GM19023 (cell line): ENCODE measurements around the gene FOXO3B.
"Not testable (repeated sequence)": the region's sequence is repeated elsewhere in the genome, so short reads cannot be mapped to it uniquely, and the experiment has no call there.

ENCODE experiments used
- ATAC-seq: cut with Tn5 transposase; IDR thresholded peaks from one replicate; pipeline ENCODE4 v1.9.1; 2021; ENCODE audit warnings: mild to moderate bottlenecking, moderate library complexity; ENCODE audit not compliant: unreplicated experiment

Gene FOXO3B

GRCh38 chr17:18681767-18682571, at the start of gene FOXO3B:
Gene FOXO3B, minus strand, starts transcription at chr17:18682314. Its CDS starts 663 bp downstream, at chr17:18681651.
- peak; percentile 95 for ATAC-seq

- not testable (repeated sequence) for ATAC-seq
Observed at GRCh38 chr17:18723509-18723908, 41.4 kb upstream of the FOXO3B start.

- not testable (repeated sequence) for ATAC-seq
Observed at GRCh38 chr17:18722612-18723011, 40.5 kb upstream of the FOXO3B start.

- not testable (repeated sequence) for ATAC-seq
Observed at GRCh38 chr17:18721775-18722547, 39.8 kb upstream of the FOXO3B start.

- ATAC-seq = not testable (repeated sequence)
Observed at GRCh38 chr17:18719428-18720110, 37.5 kb upstream of the FOXO3B start.

GRCh38 chr17:18718643-18719427, 36.7 kb upstream of the FOXO3B start:
- ATAC-seq = not testable (repeated sequence)

- ATAC-seq = not testable (repeated sequence)
Observed at GRCh38 chr17:18712354-18712999, 30.4 kb upstream of the FOXO3B start.

- ATAC-seq = not testable (repeated sequence)
Observed at GRCh38 chr17:18708215-18708614, 26.1 kb upstream of the FOXO3B start.

GRCh38 chr17:18705955-18706354, 23.8 kb upstream of the FOXO3B start:
- ATAC-seq = not testable (repeated sequence)

- ATAC-seq = not testable (repeated sequence)
Observed at GRCh38 chr17:18698473-18699103, 16.5 kb upstream of the FOXO3B start.

- not testable (repeated sequence) for ATAC-seq
Observed at GRCh38 chr17:18695143-18695542, 13.0 kb upstream of the FOXO3B start.

- ATAC-seq = not testable (repeated sequence)
Observed at GRCh38 chr17:18682668-18683067, 554 bp upstream of the FOXO3B start.

GRCh38 chr17:18677381-18677780, 4.7 kb downstream of the FOXO3B start:
- not testable (repeated sequence) for ATAC-seq

GRCh38 chr17:18676928-18677327, 5.2 kb downstream of the FOXO3B start:
- not testable (repeated sequence) for ATAC-seq

- ATAC-seq = not testable (repeated sequence)
Observed at GRCh38 chr17:18672395-18673227, 9.5 kb downstream of the FOXO3B start.

GRCh38 chr17:18668625-18669024, 13.5 kb downstream of the FOXO3B start:
- not testable (repeated sequence) for ATAC-seq

GRCh38 chr17:18667535-18667934, 14.6 kb downstream of the FOXO3B start:
- not testable (repeated sequence) for ATAC-seq

GRCh38 chr17:18666326-18666725, 15.8 kb downstream of the FOXO3B start:
- not testable (repeated sequence) for ATAC-seq
